Type B pancreatic cell (in vitro differentiated cells): ENCODE results near the gene NR0B2. TPM values are rescaled to one million over a fixed set of nuclear protein-coding genes. Genes with fewer than 3 reads are reported as not detected.

Experiments
- DNase-seq: peaks from one replicate; pipeline ENCODE4 v3.0.0; 2021; ENCODE audit warnings: mixed read lengths; ENCODE audit not compliant: unreplicated experiment; ENCODE audit errors: extremely low spot score
- H3K27ac Mint-ChIP-seq: 2 replicates; pipeline ENCODE4 v1.8.0; 2021; ENCODE audit warnings: mild to moderate bottlenecking, mixed read lengths
- H3K27me3 Mint-ChIP-seq: 2 replicates; pipeline ENCODE4 v1.8.0; 2021; ENCODE audit warnings: mixed read lengths
- H3K36me3 Mint-ChIP-seq: 2 replicates; pipeline ENCODE4 v1.8.0; 2021; ENCODE audit warnings: mixed read lengths
- H3K4me1 Mint-ChIP-seq: one replicate; pipeline ENCODE4 v1.8.0; 2021; ENCODE audit warnings: mixed read lengths; ENCODE audit not compliant: unreplicated experiment
- H3K4me3 Mint-ChIP-seq: 2 replicates; pipeline ENCODE4 v1.8.0; 2021; ENCODE audit warnings: mild to moderate bottlenecking, mixed read lengths
- H3K9me3 Mint-ChIP-seq: 2 replicates; pipeline ENCODE4 v1.8.0; 2021; ENCODE audit warnings: mixed read lengths
- CTCF ChIP-seq: fragments of 200-600 bp; sonication (generic); conservative IDR thresholded peaks from 2 replicates; pipeline ENCODE4 v1.5.0; 2021; ENCODE audit warnings: antibody characterized with exemption, mild to moderate bottlenecking
- total RNA-seq: library from RNA; stranded (reverse); gene quantifications from 2 replicates; pipeline ENCODE4 v1.2.1, GENCODE V29; 2021; ENCODE audit warnings: low replicate concordance

The NR0B2 gene
- total RNA-seq, 1 donor from 2014 or later, result 7.2 TPM

DNA sequence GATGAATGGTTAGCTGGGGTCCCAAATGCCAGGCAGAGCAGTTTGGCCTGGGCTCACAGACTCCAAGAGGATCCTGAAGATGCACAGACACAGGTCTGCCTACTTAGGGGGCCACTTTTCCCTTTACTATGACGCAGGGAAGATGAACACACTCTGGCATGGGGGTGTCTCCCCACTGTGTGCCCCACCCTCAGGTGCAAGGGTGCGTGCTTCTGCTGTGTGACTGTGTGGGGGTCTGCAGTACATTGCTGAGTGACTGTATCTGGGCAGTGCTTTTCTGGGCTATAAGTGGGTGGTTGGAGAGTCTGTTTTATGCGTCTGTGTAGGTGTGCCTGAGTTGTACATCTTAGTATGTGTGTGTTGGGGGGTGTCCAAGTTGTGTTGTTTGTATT lies 3.8 kb downstream of the NR0B2 start:
- no peaks in the 10 kb centered on the region for H3K9me3 Mint-ChIP-seq
- no peak overlapping the region for H3K4me3 Mint-ChIP-seq
- peaks cover 7% of the 10 kb centered on the region for H3K27me3 Mint-ChIP-seq
- H3K4me1 Mint-ChIP-seq, result no peaks in the 10 kb centered on the region
- H3K27ac Mint-ChIP-seq, result peak overlapping the region; percentile 45
- H3K36me3 Mint-ChIP-seq, result no peaks in the 10 kb centered on the region
- TF ChIP-seq CTCF, result no peak
- no peak for DNase-seq

DNA sequence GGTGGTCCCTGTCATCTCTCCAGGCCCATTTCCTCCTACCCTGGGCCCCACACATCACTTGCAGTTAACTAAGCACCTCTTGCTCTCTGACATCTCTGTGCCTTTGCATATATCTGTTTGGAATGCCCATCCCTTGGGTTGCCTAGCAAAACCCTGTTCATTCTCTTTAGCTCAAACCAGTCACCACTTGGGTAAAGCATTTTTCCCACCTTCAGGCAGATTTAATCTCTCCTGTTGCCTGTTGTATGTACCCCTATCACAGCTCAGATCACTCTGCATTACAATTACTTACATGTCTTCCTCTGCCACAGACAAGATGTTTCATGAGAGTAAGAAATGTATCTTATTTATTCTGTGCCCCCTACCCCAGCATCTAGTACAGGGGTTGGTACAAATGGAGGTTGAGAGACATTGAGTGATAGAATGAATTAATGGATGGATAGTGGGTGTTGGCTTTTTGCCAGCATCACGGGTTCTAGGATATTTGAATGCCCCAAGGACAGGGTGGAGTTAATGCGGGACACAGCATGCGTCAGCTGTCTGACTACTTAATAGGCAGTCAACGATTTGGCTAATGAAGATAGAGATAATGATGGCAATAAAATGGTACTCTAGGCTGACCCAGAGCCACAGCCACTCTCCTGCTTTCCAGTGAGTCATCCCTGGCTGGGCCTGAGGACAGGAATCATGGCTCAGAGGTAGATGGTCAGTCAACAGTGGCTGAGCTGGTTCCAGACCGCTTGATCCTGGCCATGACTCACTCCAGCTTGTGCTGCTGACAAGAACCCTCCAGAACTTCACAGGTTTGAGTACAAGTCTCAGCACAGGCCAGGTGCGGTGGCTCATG lies 6.5 kb downstream of the NR0B2 start:
- no peak for DNase-seq
- no peaks in the 10 kb centered on the region for H3K9me3 Mint-ChIP-seq
- peak overlapping the region; percentile 7 for H3K27ac Mint-ChIP-seq
- peaks cover 7% of the 10 kb centered on the region for H3K27me3 Mint-ChIP-seq
- H3K4me1 Mint-ChIP-seq, result no peaks in the 10 kb centered on the region
- no peaks in the 10 kb centered on the region for H3K36me3 Mint-ChIP-seq
- no peak overlapping the region for H3K4me3 Mint-ChIP-seq
- no peak for TF ChIP-seq CTCF

DNA sequence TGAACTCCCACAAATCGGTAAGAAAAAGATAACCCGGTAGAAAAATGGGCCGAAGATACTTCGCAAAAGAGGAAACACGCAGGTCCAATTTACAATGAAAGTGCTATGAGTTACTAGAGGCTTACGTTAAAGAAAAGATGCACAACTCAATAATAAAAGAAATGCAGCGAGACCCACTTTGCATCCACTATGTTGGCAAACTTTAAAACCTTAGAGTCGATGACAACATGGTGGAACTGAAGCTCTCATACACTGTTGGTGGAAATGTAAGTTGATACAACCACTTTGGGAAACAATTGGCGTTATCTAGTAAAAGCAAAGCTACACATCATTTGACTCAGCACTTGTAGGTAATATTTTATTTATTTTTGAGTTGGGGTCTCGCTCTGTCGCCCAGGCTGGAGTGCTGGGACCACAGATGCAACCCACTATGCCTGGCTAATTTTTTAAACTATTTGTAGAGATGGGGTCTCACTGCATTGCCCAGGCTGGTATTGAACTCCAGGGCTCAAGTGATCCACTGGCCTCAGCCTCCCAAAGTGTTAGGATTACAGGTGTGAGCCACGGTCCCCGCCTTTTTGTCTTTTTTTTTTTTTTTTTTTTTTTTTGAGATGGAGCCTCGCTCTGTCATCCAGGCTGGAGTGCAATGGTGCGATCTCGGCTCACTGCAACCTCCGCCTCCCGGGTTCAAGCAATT lies 12.8 kb downstream of the NR0B2 start:
- no peak for DNase-seq
- Mint-ChIP-seq H3K27ac (peak overlapping the region; percentile 95), H3K4me1 (peaks cover 19% of the 10 kb centered on the region), H3K36me3 (peaks cover 9% of the 10 kb centered on the region), H3K4me3 (peak overlapping the region; percentile 94), H3K9me3 (no peaks in the 10 kb centered on the region), H3K27me3 (no peaks in the 10 kb centered on the region)
- TF ChIP-seq CTCF, result no peak

- H3K4me3 Mint-ChIP-seq, result peak within 1 kb of the TSS; percentile 94
Observed at GRCh38 chr1:26900001-26900814, 13.6 kb downstream of the NR0B2 start, which contains the start of gene GPATCH3. TSS of gene GPATCH3 (minus strand) at chr1:26900467. CDS start at chr1:26900442, 25 bp downstream.

More at GRCh38 chr1:26900001-26900814, 13.6 kb downstream of the NR0B2 start, which contains the start of gene GPATCH3:
- Mint-ChIP-seq H3K36me3 (peaks cover 9% of the 10 kb centered on the region), H3K9me3 (no peaks in the 10 kb centered on the region), H3K4me1 (peaks cover 19% of the 10 kb centered on the region), H3K27ac (peak within 1 kb of the TSS; percentile 95), H3K27me3 (no peaks in the 10 kb centered on the region)
- peak; percentile 91 for DNase-seq
- no peak for TF ChIP-seq CTCF
